ENCODE data around the gene ANKRD11.
"Not testable (repeated sequence)": the region's sequence is repeated elsewhere in the genome, so short reads cannot be mapped to it uniquely, and the experiment has no call there.

Gene ANKRD11

DNA sequence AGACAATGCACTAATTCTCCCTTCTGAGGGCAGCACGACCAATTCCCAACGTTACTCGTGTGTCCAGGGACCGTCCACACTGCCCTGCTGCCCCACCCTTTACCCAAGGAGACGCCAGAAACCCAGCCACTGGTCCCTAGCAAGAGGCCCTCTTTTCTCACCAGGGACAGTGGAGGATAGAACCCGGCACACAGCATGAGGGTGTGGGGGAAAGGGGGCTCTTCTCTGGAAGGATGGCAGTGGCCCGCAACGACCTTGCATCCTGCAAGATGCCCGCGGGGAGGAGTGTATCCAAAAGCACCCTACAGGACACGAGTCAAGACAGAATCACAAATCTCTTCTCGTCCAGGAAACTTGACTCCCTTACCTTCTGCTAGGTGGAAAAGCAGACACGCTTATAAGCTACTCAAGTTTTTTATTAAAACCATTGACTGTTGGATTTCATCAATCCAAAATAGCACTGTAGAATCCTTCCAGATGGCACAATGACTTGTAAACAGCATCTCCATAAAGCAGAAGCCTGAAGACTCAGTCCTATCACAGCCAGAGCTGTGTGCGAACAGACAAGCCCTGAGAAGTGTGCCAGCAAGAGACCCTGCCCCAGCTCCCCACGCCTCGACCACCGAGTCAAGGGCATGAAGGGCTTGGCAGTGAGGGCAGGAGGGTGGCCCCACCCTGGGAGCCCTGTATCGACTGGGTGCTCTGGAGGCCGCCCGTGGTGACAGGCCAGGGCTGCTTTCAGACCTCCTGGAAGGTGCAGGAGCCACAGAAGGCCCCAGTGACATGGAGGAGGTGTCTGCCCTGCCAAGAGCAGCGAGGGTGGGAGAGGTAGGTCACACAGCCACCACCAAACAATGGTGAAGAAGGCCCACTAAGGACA, 103.8 kb downstream of the ANKRD11 start:
- DNase-seq = no peak

- DNase-seq = no peak
Observed at GRCh38 chr16:89385712-89386111, 104.6 kb downstream of the ANKRD11 start.

- no peak for DNase-seq
Observed at GRCh38 chr16:89384282-89384681, 106.1 kb downstream of the ANKRD11 start.

GRCh38 chr16:89383095-89384003, 107.0 kb downstream of the ANKRD11 start:
- DNase-seq = no peak

DNA sequence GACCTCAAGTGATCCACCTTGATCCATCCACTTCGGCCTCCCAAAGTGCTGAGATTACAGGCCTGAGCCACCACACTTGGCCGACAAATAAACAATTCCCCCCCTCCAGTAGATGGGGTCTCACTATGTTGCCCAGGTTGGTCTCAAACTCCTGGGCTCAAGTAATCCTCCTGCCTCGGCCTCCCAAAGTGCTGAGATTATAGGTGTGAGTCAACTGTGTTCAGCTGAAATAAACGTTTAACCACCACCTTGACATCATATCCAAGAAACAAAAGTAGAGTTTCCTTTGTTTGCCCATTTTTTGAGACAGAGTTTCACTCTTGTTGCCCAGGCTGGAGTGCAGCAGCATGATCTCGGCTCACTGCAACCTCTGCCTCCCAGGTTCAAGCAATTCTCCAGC, 107.8 kb downstream of the ANKRD11 start:
- DNase-seq = not testable (repeated sequence)

DNA sequence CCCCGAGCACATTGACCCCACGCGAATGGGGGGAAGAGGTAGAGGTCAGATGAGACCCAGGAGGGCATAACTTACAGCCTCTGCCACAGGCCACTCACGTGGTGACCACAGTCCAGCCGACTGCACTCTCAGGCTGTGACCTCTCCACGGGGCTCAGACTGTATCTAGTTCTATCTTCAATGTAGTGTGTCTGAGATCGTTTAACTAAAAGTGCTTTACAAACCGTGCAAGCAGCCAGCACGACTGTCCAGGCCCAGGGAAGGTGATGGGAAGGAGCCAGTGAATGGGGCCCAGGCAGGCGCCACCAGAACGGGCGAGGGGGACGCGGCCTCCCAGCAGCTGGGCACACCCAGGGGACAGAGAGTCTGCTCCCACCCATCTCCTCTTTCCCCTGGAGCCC, 108.6 kb downstream of the ANKRD11 start:
- no peak for DNase-seq

GRCh38 chr16:89380681-89381080, 109.7 kb downstream of the ANKRD11 start:
- no peak for DNase-seq

- DNase-seq = peak in 3 of 51 donors; percentile 19 to 37 (median 27)
Observed at GRCh38 chr16:89378947-89379771, 111.2 kb downstream of the ANKRD11 start.

- no peak for DNase-seq
Observed at GRCh38 chr16:89377453-89377848, 112.9 kb downstream of the ANKRD11 start.

- DNase-seq = no peak
Observed at GRCh38 chr16:89376812-89377452, 113.4 kb downstream of the ANKRD11 start.

GRCh38 chr16:89375686-89376085, 114.7 kb downstream of the ANKRD11 start:
- no peak for DNase-seq

- no peak for DNase-seq
Observed at GRCh38 chr16:89375021-89375420, 115.3 kb downstream of the ANKRD11 start.

DNA sequence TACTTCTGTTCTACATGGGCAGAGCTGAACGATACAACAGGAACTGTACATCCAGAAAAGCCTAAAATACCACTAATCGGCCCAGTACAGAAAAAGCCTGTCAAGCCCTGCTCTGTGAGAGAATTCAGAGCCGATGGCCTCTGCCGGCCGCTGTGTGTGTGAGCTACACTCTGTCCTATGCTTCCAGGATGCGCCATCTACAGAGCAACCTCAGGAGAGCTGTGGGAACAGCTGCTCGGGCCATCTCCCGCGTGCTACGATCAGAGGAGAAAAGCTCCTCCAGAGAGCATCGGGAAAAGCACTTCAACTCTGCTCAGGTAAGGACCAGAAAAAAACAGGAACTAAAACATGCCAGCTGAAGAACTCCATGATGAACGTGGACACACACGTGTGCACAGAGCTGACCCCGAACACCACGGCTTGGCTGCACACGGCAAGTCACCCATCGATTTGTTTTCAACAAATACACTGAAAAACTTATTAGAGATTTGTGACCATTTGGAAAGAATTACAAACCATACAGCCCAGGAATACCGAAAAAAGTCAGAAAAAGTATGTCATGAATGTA, 115.9 kb downstream of the ANKRD11 start:
- DNase-seq = peak in 33 of 51 donors; percentile 9 to 72 (median 39)

GRCh38 chr16:89373355-89374110, 116.8 kb downstream of the ANKRD11 start:
- peak in 33 of 51 donors; percentile 11 to 68 (median 36) for DNase-seq

DNA sequence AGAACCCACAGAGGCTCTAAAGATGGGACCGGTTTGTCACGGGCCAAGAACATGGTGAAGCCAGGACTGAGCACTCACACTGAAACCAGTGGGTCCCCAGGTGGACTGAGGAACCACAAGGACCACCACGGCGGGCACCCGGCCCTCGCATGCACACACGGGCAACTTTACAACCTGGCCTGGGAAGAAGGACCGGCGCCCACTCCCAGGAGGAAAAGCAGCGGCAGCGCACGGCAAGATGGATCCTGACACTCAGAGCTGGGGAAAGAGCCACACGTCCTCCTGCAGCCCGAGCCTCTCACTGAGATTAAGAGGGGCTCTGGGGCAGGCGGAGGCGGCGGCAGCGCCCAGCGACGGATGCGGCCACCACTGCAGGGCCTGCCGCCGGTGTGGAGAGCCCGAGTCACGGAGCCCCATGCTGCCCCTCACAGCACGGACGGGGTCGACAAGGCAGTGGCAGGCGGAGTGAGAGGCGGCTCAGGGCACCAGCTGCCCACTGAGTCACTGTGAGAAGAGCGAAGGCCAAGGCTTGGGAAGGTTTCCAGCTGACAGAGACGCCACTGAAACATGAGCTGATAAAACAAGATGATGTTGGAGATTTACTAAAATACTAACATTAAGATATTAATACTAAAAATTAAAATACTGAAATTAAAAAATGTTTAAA, 118.3 kb downstream of the ANKRD11 start:
- DNase-seq = no peak

GRCh38 chr16:89371386-89371785, 119.0 kb downstream of the ANKRD11 start:
- no peak for DNase-seq

- no peak for DNase-seq
Observed at GRCh38 chr16:89370601-89371000, 119.8 kb downstream of the ANKRD11 start.

DNA sequence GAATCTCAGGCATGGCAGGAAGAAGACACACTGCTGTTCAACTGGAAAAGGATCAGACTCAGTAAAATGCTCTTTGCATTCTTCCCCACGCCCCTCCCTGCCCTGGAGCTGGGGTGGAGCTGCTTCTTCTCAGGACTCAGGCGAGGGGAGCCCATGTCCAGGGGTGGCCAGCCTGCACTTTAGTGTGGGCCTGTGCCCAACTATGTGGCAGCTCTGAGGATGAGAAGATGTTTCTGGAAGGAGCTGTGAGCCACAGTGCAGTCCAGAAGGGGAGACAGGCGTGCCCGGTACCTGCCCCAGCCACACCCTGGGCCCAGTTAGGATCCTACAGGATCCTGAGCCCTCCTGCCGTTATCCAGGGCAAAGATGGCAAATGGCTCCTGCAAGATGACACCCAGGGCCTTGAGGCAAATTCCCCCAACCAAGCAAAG, 120.3 kb downstream of the ANKRD11 start:
- no peak for DNase-seq

DNA sequence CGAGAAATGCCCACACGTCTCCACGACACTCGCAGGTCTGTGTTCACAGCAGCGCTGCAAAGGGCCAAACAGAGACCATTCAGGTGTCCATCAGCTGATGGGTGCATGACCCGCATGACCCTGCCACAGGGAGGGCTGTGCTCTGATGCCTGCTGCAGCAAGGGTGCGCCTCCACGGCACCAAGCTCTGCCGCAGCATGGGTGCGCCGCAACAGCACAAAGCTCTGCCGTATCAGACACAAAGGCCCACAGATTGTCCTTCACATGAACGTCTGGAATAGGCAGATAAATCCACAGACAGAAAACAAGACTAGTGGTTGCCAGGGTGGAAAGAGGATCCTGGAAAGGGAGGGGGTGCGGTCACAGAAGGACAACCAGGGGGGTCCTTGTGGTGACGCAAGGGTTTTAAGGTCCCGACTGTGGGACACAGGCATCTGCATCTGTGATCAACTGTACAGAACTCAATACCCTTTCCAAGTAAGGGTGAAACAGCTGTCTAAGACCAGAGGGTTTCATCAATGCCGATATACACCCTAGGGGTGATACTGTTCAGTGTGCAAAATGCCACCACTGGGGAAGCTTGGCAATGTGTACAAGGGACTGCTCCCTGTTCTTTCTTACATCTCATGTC, 121.0 kb downstream of the ANKRD11 start:
- DNase-seq = peak in 5 of 51 donors; percentile 24 to 44 (median 29)

Measured in hypothalamus (tissue), 51 donors.